HG03103 (cell line): ENCODE results near the gene YIF1A.

Experiments
- ATAC-seq: cut with Tn5 transposase; IDR thresholded peaks from one replicate; pipeline ENCODE4 v1.9.1; 2021; ENCODE audit warnings: low read depth; ENCODE audit not compliant: unreplicated experiment

The YIF1A gene

DNA sequence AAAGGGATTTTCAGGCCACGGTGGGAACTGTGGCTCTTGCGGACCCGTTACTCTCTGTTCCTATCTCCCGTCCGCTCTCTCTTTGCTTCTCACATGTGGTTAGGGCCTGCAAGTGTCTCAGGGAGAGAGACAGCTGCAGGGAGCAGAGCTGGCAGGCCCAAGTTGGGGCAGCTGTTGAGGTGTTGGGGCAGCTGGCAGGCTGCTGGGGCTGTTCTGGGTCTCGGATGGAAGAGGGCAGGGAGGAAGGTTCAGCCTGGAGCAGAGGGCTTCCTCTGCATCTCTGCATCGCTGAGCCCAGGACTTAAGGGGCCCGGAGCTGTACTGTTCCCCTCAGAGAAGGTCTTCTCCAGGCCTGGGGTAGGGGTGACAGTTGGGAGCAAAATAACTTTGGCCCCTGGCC lies 13.5 kb downstream of the YIF1A start:
- no peak for ATAC-seq

GRCh38 chr11:66274219-66274618 lies 14.7 kb downstream of the YIF1A start:
- no peak for ATAC-seq

DNA sequence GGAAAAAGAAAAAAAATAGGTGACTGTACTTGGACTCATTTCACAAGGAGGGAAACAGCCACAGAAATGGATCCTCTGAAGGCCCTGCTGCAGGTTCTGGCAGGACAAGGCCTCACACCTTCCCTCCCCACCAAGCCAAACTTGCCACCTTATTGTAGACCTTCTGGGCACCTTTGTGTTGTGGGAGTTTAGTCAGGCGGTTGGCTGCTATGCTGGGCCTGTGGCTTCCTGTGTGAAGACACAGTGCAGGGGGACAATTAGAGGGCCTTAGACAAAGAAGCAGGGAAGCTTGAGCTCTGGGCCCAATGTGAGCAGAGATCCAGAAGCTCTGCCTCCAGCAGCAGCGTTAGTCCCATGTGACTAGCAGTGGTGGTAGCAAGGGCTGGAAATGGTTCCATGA lies 16.3 kb downstream of the YIF1A start:
- ATAC-seq = no peak

GRCh38 chr11:66271816-66272215 lies 17.1 kb downstream of the YIF1A start:
- ATAC-seq = no peak

DNA sequence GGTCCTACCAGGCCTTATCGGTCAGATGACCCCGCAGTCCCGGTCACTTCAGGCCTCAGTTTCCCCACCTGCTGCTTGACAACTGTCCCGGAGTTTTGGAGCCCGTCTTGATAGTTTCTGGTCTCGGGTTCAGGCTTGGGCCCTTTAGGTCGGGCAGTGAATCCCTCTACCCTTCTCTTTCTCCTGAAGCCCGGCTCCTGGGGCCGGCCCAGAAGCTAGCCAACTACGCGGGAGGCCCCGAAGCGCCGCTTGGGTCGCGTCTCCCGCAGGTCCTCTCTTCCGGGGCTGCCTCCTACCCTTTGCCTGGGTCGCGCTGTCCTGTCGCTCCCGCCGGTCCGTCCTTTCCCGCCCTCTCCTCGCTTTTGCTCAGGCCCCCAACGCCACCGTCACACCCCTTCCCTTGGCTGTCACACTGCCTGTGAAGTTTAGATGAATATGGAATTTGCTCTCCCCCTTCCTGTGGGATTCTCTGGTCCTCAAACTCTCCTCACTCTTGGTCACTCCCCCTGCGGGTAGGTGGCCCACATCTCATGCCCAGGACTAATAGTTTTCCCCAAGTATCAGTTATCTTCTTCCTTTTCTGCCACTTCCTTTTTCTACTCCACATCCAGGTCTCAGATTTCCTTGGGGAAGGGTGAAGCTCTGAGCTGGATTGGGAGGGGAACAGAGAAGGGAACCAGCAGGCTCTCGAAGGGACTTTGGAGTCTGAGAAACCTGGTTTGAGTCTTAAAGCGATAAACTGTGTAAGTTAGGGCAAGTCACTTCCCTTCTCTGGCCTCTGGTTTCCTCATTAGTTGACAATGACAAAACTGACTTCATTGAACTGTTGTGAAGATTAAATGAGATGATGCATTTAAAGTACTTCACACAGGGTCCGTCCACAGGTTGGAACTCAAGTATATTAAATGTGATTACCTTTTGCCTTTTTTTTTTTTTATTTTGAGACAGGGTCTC lies 19.7 kb downstream of the YIF1A start:
- ATAC-seq = no peak

DNA sequence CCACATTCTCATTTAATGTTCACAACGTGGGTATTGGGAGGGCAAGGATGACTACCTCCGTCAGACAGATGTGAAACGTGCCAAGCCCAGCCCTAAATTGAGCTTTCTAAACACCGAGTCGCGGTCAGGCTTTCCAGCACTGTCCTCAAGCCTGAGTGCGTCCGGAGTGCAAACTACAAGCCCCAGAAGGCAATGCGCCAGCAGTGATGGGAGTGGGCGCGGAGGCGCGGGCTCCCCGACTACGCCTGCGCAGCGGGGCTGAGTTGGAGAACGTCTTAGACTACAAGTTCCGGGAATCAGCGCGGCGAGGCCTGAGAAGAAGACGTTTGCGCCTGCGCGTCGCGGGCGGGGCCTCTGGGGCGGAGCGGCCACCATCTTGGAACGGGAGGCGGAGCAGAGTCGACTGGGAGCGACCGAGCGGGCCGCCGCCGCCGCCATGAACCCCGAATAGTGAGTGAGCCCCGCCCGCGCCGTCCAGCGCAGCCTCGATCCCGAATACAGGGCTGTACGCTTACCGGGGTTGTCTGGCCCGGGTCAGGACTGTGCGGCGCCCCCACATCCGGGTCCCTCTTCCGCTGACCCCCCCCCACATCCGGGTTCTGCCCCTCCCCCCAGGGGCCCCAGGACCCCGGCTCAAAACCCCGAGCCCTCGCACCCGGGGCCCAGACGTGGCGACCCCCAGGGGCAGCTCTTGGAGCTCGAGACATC lies 20.5 kb downstream of the YIF1A start, which contains the start of gene RAB1B:
Gene RAB1B (plus strand): TSS at position 396 of the 708 bp plus-strand sequence. CDS start 41 bp downstream, at position 437.
- peak; percentile 54 for ATAC-seq

GRCh38 chr11:66267379-66268243 lies 21.3 kb downstream of the YIF1A start:
- ATAC-seq = peak; percentile 43

GRCh38 chr11:66267039-66267378 lies 21.9 kb downstream of the YIF1A start:
- no peak for ATAC-seq

- ATAC-seq = no peak
These were observed 22.4 kb downstream of the YIF1A start for GRCh38 chr11:66266378-66267038.

DNA sequence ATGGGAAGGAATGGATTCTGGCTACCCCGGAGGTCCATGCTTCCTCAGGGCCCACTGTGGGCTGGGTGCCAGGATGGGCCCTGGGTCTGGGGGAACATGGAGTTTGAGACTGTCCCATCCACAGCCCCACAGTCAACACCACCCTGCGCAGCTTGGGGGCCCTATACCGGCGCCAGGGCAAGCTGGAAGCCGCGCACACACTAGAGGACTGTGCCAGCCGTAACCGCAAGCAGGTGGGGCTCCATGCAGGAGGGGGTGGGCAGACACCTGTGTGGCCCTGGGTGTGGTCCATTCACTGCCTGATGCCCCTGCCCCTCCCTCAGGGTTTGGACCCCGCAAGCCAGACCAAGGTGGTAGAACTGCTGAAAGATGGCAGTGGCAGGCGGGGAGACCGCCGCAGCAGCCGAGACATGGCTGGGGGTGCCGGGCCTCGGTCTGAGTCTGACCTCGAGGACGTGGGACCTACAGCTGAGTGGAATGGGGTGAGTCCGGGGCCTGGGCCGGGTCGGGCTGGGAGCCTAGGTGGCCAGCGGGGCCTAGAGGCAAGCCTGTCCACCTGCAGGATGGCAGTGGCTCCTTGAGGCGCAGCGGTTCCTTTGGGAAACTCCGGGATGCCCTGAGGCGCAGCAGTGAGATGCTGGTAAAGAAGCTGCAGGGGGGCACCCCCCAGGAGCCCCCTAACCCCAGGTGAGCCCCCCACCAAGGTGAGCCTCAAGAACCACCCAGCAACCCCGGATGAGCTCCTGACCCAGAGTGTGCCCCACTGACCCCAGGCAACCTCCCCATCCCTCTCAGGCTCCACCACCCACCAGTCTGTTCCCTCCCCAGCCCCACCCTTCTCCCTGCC lies 23.2 kb downstream of the YIF1A start:
- no peak for ATAC-seq

DNA sequence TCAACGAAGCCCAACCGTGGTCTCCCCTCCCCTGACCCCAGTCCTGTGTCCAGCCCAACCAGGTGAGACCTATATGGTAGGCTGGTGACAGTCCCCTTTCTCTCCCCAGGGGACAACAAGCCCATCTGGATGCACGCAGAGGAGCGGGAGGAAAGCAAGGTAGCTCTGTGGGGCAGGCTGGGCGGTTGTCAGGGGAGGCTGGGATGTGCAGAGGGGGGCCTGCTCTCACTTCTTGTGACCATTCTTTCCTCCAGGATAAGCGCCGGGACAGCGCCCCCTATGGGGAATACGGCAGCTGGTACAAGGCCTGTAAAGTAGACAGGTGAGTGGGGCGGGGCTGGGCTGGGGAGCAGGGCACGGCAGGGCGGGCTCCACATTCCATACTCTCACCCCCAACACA lies 24.0 kb downstream of the YIF1A start:
- no peak for ATAC-seq

GRCh38 chr11:66264383-66264782 lies 24.6 kb downstream of the YIF1A start:
- no peak for ATAC-seq

- no peak for ATAC-seq
These were observed 25.2 kb downstream of the YIF1A start for GRCh38 chr11:66263785-66264184.

DNA sequence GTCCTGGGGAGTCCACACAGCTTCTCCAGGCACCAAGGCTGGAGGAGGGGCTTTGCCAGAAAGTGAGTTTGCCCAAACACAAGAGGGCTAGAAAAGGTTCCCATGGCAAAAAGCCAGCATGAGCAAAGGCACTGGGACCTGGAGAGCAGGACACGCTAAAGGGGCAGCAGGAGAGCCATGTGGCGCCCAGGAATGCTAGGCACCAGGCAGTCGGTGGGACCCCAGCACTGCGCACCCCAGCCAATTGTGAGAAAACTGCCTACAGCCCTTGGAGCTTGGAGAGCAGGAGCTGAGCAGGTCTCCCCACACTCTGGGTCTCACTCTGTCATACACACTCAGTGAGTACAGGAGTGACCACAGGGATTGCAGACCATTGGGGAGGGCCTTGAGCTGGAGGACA lies 25.7 kb downstream of the YIF1A start:
- ATAC-seq = no peak

DNA sequence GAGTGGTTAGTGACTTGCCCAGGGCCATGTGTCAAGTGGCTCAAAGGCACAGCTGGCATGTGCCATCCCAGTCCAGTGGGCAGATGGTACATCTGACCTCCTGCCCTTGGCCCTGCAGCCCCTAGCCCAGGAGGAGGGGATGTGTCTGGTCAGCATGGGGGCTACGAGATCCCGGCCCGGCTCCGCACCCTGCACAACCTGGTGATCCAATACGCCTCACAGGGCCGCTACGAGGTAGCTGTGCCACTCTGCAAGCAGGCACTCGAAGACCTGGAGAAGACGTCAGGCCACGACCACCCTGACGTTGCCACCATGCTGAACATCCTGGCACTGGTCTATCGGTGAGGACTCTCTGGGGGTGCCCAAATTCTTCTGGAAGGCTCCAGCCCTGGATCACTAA lies 26.2 kb downstream of the YIF1A start:
- no peak for ATAC-seq

DNA sequence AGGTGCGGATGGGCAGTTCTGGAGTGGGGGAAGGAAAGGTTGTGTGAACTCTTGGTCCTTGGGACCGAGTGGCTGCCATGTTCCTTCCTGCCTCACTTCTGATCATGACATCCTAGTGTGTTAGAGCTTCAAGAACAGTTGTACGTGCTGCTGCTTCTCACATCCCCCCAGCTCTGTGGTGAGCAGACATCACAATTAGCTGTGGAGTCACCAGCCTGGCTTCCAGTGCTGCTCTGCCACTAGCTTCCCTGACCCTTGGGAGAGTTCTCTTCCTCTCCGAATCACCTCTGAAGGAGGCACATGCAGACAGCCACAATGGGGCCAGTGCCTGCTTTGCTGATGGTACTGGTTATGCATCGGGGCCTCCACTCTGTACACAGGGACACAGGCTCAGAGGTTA lies 26.8 kb downstream of the YIF1A start:
- no peak for ATAC-seq

GRCh38 chr11:66261578-66261977 lies 27.4 kb downstream of the YIF1A start:
- ATAC-seq = no peak

DNA sequence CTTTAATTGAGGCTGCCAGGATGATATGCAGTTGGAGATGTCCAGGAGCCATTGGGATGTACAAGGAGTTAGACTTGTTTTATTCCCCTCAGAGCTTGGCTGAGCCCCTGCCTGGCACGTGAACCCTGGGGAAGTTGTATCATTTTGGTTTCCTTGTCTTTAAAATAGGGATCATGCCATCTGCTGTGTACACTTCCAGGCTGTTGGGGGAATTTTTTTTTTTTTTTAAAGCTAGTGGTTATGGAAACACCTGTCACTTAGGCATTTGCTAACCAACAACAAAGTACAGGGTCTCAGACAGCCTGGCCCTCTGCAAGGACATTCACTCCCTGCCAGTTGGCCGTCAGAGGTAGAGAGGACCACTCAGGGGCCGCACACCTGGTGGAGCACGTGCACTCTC lies 29.0 kb downstream of the YIF1A start:
- no peak for ATAC-seq

DNA sequence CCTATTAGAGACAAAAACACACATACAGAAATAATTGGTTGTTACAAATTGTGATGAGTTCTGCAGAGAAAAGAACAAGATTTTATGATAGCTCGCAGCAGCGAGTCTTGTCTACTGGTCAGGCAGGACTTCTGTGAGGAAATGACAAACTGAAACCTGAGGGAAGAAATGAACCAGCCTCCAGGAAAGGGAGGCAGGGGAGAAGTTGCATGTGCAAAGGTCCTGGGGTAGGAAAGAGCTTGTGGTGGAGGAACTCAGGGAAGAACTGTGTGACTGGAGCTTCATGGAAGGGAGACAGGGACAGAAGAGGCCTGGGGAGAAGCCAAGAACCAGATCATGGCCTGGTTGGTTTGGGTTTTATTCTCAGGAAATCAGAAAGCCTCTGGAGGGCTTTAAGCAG lies 29.7 kb downstream of the YIF1A start:
- no peak for ATAC-seq
